Thoracic aorta (tissue), 2 donors: Measurements from ENCODE around the gene C10orf67. TPM values are rescaled to one million over a fixed set of nuclear protein-coding genes. Genes with fewer than 3 reads are reported as not detected.
"Not testable (repeated sequence)": the region's sequence is repeated elsewhere in the genome, so short reads cannot be mapped to it uniquely, and the experiment has no call there.

Experiments
- ATAC-seq: fragments of 150-250 bp; one replicate; pipeline ENCODE4 v1.8.0; 2017; ENCODE audit warnings: low read depth; ENCODE audit not compliant: insufficient number of reproducible peaks, low FRiP score
- DNase-seq: peaks from one replicate; pipeline ENCODE4 v3.0.0-alpha.2; 2020; ENCODE audit warnings: low spot score
- H3K27ac ChIP-seq, 2 donors: fragments of 200-600 bp; sonication (generic); 1 replicate in 1 of 2; 2 replicates in 1 of 2; pipeline ENCODE4 v1.5.1; 2016; ENCODE audit warnings: mild to moderate bottlenecking in 2 of 2, moderate library complexity in 2 of 2
- H3K27me3 ChIP-seq: fragments of 200-600 bp; sonication (generic); replicated peaks from 2 replicates; pipeline ENCODE4 v1.6.0; 2016; ENCODE audit warnings: mild to moderate bottlenecking; ENCODE audit not compliant: insufficient read depth
- H3K36me3 ChIP-seq: fragments of 200-600 bp; sonication (generic); one replicate; pipeline ENCODE4 v1.5.1; 2016
- H3K4me1 ChIP-seq, 2 donors: fragments of 200-600 bp; sonication (generic); 1 replicate in 1 of 2; 2 replicates in 1 of 2; pipeline versions ENCODE4 v1.5.1 to v1.6.0; 2016; ENCODE audit warnings: low read depth in 2 of 2, mild to moderate bottlenecking in 1 of 2; ENCODE audit not compliant: control insufficient read depth in 1 of 2
- H3K4me3 ChIP-seq: fragments of 200-600 bp; sonication (generic); 2 replicates; pipeline ENCODE4 v1.5.1; 2016; ENCODE audit warnings: mild to moderate bottlenecking
- H3K9me3 ChIP-seq: fragments of 200-600 bp; sonication (generic); 2 replicates; pipeline ENCODE4 v1.5.1; 2016
- CTCF ChIP-seq: fragments of 200-600 bp; sonication (generic); IDR thresholded peaks from one replicate; pipeline ENCODE4 v1.5.1; 2019; ENCODE audit warnings: antibody characterized with exemption
- total RNA-seq, 2 donors: library from RNA; depleted of rRNA; stranded (reverse); fragments of >200 nt; gene quantifications; one replicate each; pipeline versions ENCODE4 v1.1.0 to v1.2.3, GENCODE V29; 2016

C10orf67 gene
- total RNA-seq, 2 donors from 2014 or later, result not detected

- no peak for TF ChIP-seq CTCF
- DNase-seq (no peak), ATAC-seq (no peak)
- H3K9me3 ChIP-seq, result peaks cover 4% of the 10 kb centered on the region
- H3K36me3 ChIP-seq, result no peaks in the 10 kb centered on the region
- no peak overlapping the region for H3K27ac ChIP-seq
- H3K4me3 ChIP-seq, result no peak overlapping the region
- H3K27me3 ChIP-seq, result no peaks in the 10 kb centered on the region
- H3K4me1 ChIP-seq, result no peaks in the 10 kb centered on the region
Observed at GRCh38 chr10:23270531-23270930, 74.1 kb downstream of the C10orf67 start.

GRCh38 chr10:23263441-23264164, 81.0 kb downstream of the C10orf67 start:
- Histone ChIP-seq H3K4me3 (no peak overlapping the region), H3K36me3 (no peaks in the 10 kb centered on the region), H3K4me1 (no peaks in the 10 kb centered on the region), H3K27ac (no peak overlapping the region), H3K27me3 (no peaks in the 10 kb centered on the region), H3K9me3 (no peaks in the 10 kb centered on the region)
- no peak for ATAC-seq
- TF ChIP-seq CTCF, result no peak
- DNase-seq, result no peak

- Histone ChIP-seq H3K4me1 (no peaks in the 10 kb centered on the region), H3K36me3 (no peaks in the 10 kb centered on the region), H3K27me3 (no peaks in the 10 kb centered on the region), H3K9me3 (no peaks in the 10 kb centered on the region), H3K4me3 (no peak overlapping the region), H3K27ac (no peak overlapping the region)
- no peak for DNase-seq
- no peak for ATAC-seq
- no peak for TF ChIP-seq CTCF
Observed at GRCh38 chr10:23262928-23263327, 81.7 kb downstream of the C10orf67 start.

GRCh38 chr10:23258516-23258915, 86.1 kb downstream of the C10orf67 start:
- Histone ChIP-seq H3K27me3 (no peaks in the 10 kb centered on the region), H3K4me1 (no peaks in the 10 kb centered on the region), H3K4me3 (no peak overlapping the region), H3K9me3 (no peaks in the 10 kb centered on the region), H3K27ac (no peak overlapping the region), H3K36me3 (no peaks in the 10 kb centered on the region)
- no peak for DNase-seq
- TF ChIP-seq CTCF, result no peak
- no peak for ATAC-seq

GRCh38 chr10:23253780-23254179, 90.8 kb downstream of the C10orf67 start:
- no peaks in the 10 kb centered on the region for H3K27me3 ChIP-seq
- DNase-seq (no peak), ATAC-seq (no peak)
- no peak overlapping the region for H3K27ac ChIP-seq
- TF ChIP-seq CTCF, result no peak
- no peaks in the 10 kb centered on the region for H3K4me1 ChIP-seq
- H3K36me3 ChIP-seq, result no peaks in the 10 kb centered on the region
- no peak overlapping the region for H3K4me3 ChIP-seq
- H3K9me3 ChIP-seq, result no peaks in the 10 kb centered on the region

GRCh38 chr10:23252859-23253258, 91.7 kb downstream of the C10orf67 start:
- DNase-seq, H3K4me3 ChIP-seq, H3K27me3 ChIP-seq, H3K27ac ChIP-seq, H3K9me3 ChIP-seq, ATAC-seq, H3K36me3 ChIP-seq, H3K4me1 ChIP-seq: not testable (repeated sequence)

GRCh38 chr10:23241779-23242178, 102.8 kb downstream of the C10orf67 start:
- not testable (repeated sequence) for H3K4me1 ChIP-seq

More at GRCh38 chr10:23241779-23242178, 102.8 kb downstream of the C10orf67 start:
- not testable (repeated sequence) for H3K36me3 ChIP-seq, H3K27ac ChIP-seq, H3K4me3 ChIP-seq, H3K9me3 ChIP-seq, H3K27me3 ChIP-seq, DNase-seq, ATAC-seq
